ENCODE results near the gene B3GALT5.
"Not testable (repeated sequence)": the region's sequence is repeated elsewhere in the genome, so short reads cannot be mapped to it uniquely, and the experiment has no call there.

B3GALT5 gene, protein sequence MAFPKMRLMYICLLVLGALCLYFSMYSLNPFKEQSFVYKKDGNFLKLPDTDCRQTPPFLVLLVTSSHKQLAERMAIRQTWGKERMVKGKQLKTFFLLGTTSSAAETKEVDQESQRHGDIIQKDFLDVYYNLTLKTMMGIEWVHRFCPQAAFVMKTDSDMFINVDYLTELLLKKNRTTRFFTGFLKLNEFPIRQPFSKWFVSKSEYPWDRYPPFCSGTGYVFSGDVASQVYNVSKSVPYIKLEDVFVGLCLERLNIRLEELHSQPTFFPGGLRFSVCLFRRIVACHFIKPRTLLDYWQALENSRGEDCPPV

DNA sequence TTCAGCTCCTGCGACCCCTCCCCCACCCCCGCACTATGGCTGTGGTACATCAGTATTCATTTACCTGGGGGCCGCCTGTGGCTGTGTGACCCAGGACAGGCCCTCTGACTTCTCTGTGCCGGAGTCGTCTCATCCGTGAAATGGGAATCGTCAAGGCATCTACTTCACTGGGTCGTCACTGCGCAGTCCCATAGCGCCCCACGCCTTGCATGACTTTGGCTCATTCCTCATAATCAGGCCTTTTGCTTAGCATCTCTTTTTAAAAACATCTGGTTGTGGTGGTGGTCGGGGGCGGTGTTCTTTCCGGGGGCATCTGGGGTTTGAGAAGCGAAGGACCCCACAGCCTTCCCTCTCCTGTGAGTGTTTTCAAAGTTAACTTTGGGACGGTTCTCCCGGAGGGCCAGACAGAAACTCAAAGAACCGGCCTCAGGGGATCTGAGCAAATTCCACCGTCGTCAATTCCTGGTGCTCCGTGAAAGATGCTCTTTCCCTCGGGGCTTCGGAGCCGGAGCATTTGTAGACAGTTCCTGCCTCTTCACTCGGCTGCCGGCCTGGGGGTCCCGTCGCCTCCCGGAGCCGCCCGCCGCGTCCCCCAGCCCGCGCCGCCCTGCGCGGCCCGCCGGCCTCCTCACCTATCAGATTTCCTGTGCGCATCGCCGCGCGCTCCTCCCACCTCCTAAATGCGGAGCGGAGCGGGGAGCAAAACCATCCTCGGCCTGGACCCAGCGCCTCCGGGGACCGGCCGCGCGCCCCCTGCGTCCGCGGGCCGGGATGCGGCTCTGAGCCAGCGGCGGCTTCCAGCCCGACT lies at the start of gene B3GALT5:
Gene B3GALT5, plus strand, starts transcription at position 708 of the 808 bp plus-strand sequence. CDS start 47,620 bp downstream, outside the sequence.
- DNase-seq (ENCODE audit: low read depth in 2 of 2) = no peak

DNA sequence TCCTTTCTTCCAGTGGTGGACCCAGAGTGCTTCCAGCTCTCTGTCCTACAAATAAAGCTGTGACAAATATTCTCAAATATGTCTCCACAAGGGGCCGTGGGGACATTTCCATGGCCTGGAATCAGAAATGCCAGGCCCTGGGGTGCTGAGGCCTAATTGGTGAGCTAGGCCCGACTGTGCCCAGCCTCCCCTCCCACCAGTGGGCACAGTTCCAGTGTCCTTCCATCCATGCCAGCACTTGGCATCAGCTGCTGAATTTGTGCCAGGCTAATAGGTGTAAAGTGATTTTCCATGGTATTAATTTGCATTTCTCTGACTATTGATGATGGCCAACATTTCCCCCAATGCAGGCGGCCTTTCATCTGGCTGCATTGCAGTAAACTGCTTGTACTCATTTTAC lies 48.5 kb upstream of the B3GALT5 start:
- no peak for DNase-seq (ENCODE audit: low read depth in 2 of 2)

DNA sequence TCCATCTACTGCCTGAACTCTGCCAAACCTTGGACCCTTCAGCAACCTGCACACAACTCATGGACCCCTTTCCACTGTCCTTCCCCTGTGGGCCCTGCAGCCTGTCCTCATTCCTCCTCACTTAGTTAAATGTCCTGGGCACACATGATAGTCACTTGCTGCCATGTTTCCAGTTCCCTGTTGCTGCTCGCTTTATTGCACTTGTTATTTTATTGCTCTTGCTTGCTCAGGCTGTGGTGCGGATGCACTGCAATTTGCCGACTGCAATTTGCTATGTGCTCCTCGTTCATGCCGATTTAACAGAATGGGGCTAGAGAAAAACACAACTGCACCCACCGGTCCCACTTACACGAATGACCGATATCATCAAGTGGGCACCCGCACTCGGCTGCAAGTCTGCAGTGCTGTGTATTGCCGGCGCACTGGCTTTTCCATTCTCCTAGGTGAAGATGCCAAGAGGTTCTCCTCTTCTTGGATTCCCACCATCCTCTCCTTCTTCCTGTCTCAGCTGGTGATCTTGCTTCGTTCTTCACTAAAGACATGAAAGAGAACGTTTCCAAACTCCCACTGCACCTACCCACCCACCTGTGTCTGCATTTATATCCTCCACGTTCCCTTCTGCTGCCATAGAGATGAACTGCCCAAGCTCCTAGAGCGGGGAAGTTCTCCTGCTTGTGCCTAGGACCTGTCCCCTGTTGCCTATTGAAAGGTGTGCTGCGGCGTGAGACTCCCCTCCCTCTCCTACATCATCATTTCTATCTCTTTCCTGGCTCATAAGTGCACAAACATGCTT lies 45.4 kb upstream of the B3GALT5 start:
- no peak for DNase-seq (ENCODE audit: low read depth in 2 of 2)

DNA sequence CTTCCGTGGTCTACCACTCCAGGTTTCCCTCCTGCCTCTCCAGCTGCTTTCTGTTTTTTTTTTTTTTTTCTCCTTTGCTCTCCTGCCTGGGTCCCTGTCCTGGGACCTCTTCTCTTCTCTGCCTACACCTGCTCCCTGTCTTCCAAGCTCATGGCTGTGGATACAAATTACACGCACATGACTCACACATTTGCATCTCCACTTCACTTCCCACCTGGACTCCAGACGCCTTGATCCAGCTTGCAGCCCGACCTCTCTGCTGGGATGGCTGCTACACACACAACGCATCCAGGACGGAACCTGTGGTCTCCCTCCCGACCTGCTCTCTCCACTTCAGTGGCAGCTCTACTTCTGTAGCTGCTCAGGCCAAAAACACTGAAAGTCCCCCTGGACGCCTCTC lies 44.4 kb upstream of the B3GALT5 start:
- no peak for DNase-seq (ENCODE audit: low read depth in 2 of 2)

DNA sequence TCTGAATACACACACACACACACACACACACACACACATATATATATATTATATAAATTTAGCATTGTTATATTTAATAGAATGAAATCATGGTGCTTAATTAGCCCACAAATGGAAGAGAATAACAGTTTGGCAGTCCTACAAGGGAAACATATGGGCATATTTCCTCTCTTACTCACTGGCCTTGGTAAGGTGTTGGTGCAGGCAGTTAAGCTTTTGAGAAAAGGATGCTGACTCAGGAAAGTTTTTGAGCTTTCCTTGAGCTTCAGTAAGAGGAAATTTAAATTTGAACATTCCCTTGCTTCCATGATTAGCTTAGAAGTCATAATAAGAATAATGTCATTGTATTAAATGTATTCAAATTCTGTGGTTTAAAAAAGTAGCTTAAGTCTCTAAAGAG lies 37.0 kb upstream of the B3GALT5 start:
- DNase-seq (ENCODE audit: low read depth in 2 of 2) = no peak

DNA sequence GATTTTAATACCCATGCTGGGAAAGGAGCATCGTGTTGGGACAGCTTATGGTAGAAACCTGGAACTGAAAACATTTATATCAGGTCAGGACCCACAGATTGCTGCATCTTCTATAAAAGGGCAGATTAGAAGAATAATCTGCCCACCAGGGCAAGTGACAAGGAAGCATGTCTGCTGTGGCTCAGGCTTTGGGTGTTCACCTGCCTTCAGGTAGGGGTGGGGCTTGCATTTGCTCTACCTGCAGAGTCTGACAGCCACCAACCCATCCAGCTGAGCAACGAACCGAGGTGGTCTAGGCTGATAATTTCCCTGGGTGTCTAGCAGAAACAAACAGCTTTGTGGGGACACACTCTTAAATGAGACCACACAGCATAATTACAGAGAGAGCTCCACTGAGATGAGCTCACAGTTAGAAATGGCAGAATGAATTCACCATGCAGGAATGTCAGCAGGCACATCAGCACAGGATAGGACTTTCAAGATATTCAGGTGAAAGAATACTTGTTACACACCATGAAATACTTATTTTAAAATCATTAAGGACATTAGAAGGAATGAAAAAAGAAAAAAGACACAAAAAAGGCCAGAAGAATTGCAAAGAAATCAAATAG lies 36.1 kb upstream of the B3GALT5 start:
- DNase-seq (ENCODE audit: low read depth in 2 of 2) = no peak

DNA sequence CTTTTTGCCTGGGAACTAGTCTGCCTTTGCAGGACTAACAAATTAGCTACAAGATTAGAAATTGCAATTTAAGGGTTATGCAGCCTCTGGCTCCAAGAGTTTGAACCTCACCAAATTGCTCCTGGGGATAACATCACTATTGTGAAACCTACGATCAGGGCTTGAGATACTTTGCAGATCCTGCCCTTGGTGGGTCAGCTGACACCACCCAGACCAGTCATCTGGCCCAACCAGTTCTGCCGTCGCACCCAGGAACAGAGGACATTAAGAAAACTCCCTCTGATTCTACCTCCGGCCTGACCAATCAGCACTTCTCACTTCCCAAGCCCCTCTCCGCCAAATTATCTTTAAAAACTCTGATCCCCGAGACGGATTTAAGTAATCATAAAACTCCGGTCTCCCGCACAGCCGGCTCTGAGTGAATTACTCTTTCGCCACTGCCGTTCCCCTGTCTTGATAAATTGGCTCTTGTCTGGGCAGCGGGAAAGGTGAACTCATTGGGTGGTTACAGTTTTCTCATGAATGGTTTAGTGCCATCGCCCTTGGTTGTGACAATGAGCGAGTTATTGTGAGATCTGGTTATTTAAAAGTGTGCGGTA lies 32.9 kb upstream of the B3GALT5 start:
- DNase-seq (ENCODE audit: low read depth in 2 of 2) = no peak

DNA sequence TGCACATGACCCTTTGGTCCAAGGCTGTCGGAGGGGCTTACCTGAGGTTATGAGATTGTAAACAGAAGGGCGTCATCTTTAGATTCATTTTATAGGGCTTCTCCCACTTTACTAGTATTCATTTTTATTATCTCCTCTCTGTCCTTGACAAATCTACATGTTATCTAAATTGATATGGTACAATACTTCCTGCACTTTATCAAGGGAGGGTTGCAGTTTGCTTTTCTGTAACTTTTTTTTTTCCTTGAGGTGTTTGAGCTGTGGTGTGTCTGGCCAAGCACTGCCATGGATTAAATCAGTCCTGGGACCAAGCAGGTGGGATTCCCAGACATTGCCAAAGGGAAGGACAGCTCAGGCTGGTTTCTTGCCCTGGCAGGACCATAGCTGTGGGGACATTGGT lies 32.0 kb upstream of the B3GALT5 start:
- DNase-seq (ENCODE audit: low read depth in 2 of 2) = no peak

DNA sequence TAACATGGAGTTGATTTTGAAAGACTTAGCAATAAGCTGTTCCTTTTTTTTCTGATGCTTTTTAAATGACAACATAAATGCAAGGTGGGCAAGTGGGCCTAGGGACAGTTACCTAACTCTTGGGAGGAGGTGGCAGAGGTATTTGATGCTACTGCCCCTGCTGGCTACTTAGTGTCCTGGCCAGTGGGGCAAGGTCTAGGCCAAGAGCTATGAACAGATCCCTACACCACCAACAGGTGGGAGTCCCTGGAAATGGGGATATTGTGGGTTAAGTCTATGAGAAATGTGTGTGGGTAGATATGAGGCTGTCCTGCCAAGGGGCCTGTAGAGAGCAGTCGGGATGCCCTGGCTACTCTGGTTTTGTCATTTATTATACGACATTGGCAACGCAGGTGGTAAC lies 31.3 kb upstream of the B3GALT5 start:
- no peak for DNase-seq (ENCODE audit: low read depth in 2 of 2)

DNA sequence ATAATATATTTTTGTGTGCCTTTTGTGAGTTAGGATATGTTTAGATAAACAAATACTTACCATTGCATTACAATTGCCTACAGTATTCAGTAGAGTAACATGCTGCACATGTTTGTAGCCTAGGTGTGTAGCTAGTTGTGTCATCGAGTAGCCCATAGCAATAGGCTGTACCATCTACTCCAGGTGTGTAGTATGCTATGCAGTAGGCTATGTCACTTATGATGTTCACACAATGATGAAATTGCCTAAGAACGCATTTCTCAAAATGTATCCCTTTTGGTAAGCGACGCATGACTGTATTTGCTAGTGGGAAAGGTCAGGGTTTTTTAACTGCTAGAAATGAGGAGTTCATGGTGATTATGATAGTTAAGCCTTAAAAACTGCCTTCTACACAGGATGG lies 30.0 kb upstream of the B3GALT5 start:
- no peak for DNase-seq (ENCODE audit: low read depth in 2 of 2)

DNA sequence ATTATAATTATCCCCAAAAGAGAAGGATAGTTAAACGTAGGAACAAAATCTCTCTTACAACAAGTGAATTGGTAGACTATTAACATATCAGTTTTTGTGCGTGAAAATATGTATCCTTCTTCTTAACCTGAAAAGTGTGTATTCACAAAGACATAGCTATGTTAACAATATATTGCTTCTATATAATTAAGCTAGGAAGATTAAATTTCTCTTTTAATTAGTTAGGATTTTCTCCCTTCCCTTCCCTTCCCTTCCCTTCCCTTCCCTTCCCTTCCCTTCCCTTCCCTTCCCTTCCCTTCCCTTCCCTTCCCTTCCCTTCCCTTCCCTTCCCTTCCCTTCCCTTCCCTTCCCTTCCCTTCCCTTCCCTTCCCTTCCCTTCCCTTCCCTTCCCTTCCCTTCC lies 29.2 kb upstream of the B3GALT5 start:
- DNase-seq (ENCODE audit: low read depth in 2 of 2) = not testable (repeated sequence)

DNA sequence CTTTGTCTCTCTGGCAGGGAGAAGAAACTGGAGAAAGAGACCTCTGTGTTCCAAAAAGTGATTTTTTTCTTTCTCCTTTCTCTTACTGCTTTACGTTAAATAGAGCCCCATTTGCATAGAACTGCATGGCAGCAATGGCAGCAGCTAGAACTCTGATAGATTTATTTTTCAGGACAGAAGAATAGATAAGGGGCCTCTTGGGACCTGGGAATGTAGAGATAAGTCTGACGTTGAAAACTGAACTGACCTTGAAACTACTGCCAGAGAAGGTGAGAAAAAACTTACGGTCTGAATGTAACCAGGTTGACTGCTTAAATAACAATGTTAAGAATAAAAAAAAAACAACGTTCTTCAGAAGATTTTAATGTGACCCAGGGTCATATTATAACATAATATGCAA lies 25.4 kb upstream of the B3GALT5 start:
- DNase-seq (ENCODE audit: low read depth in 2 of 2) = no peak

DNA sequence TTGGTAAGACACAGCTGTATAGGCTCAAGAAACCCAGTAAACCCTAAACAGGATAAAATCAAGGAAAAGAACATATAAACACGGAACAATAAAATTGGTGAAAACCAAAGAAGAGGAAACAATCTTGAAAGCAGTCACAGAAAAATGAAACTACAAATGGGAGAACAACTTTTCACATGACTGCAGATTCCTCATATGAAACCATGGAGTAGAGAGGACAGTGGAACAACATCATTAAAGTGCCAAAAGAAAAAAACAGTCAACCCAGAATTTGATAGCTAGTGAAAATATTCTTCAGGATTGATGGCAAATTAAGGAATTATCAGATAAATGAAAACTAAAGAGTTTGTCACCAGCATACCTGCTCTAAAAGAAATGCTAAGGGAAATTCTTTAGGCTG lies 23.9 kb upstream of the B3GALT5 start:
- no peak for DNase-seq (ENCODE audit: low read depth in 2 of 2)

DNA sequence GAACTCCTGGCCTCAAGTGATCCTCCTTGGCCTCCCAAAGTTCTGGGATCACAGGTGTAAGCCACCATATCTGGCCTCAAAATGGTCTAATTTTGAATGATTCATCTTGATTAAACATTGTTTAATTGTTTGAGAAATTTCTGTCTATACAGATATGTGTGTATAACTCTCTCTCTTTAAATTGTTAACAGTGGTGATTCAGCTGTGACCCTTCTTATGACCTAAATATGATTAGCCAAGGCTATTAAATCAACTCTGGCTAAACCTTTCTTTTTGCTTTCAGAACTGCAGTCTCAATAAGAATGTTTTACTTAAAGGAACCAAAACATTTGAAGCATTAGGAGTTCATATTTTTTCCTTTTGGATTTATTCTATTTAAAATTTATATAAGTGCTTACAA lies 19.2 kb upstream of the B3GALT5 start:
- no peak for DNase-seq (ENCODE audit: low read depth in 2 of 2)

DNA sequence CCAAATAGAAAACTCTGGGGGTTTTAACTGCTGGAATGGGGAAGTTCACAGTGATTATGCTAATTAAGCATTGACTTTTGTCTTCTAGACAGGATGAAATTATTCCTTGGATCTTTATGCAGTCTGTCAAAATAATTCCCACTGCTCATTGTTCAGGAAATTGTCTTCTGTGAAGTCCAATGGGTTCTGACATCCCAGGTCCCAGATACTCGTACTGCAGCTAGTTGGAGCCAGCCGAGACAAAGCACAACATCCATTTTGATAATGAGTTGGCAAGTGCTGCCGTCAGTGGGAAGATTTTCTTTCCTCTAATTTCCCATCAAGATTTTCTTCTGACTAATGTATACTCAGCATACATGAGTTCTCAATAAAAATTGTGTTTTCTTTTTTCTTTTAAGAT lies 17.3 kb upstream of the B3GALT5 start:
- no peak for DNase-seq (ENCODE audit: low read depth in 2 of 2)

DNA sequence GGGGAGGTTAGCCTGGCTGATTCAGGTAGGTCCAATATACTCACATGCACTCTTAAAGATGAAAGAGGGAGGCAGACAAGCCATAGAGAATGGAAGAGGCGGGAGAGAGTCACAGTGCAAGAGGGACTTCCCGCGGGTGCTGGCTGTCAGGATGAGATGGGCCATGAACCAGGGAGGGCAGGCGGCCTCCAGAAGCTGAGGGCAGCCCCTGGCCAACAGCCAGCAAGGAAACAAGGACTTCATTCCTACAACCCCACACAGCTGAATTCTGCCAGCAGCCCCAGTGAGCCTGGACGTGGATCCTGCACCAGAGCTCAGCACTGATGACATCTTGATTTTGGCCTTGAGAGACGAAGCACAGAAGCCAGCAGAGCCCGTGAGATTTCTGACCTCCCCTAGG lies 15.1 kb upstream of the B3GALT5 start:
- DNase-seq (ENCODE audit: low read depth in 2 of 2) = no peak

DNA sequence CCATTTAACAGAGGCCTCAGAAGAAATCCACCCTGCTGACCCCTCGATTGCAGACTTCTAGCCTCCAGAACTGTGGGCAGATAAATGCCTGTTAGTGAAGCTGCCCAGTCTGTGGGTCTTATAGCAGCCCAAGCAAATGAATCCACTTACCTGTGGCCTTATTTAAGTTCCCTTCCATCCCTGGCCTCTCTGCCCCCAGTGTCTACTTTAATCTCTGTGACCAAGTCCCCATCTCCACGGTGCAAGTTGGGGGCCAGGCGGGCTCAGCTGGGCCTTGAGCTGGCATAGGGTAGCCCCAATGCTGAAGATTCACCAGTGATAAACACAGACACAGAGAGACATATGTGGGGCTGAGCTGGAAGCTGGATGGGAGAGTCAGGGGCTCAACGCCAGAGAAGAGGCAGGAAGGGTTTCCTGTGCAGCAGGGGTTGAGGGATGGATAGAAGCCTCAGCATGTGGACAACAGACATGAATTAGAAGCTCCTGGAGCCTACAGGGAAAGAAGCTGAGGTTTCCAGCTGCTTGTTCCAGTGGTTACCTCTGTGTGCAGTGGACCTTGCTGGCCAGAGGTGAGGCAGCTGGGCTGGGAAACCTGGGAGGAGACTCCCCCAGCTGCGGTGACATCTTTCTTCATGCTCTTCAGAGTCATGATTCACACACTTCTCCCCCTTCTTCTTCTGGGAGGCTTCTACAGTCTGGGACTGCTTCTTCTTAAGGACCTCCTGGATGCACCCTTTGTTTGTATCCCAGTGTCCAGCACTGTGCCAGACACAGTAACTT lies 13.4 kb upstream of the B3GALT5 start:
- DNase-seq (ENCODE audit: low read depth in 2 of 2) = no peak

DNA sequence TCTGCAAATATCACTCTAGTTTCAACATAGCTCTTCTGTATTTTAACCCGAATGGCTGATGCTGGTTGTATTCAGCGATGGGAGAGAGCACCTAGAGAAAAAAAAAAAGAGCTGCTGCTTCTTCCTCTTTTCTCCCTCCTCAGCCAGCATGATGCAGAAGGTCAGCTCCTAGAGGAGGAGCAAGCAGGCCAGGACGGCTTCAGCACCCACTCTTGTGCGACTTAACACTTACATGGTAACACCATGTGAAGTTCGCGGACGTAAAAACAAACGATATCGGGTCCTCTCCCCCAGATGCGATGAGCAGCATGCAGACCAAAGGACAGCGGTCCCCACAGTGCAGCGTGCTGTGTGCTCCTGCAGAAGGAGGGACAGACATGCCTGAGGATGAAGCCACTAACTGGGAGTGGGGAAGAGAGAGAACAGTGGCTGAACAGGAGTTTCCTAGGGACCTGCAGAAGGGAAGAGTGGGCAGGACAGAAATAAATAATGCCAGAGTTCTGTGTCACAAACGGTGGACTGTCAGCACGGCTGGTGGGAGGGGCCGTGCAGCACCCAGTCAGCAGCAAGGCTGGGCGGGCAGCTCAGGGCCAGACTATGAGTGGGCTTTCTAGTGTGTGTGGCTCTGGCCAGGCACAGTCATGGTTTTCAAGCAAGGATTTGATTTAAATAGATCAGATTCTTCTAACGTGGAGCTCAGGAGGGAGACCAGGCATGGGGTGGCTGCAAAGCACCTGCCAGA lies 11.4 kb upstream of the B3GALT5 start:
- DNase-seq (ENCODE audit: low read depth in 2 of 2) = no peak

DNA sequence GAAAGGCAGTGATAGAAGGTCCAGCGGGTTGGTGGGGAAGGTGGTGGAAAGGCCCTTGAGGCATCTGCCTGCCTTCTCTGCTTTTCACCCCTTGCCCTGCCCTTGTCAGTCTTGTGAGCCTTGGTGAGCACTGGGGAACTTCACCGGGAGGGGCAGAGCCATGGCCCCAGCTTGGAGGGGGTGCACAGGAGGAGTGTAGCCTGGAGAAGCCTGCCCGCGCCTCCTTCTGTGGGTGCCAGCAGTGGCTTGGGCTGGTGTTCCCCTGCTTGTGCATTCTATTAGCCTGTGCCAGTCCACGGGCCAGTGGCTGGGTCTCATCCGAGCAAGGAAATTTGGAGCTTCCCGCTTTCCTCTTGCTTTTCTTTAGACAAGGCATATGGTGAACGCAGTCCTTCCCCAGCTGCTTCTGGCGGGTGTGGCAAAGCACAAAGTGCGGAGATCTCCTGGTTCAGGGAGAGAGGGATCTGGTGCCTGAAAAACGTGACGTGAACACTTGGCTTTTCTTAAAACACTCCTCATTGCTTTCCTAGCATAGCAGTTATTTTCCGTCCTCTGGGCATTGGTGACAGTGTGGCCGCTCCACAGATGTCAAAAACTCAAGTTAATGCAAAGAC lies 10.6 kb upstream of the B3GALT5 start:
- no peak for DNase-seq (ENCODE audit: low read depth in 2 of 2)

DNA sequence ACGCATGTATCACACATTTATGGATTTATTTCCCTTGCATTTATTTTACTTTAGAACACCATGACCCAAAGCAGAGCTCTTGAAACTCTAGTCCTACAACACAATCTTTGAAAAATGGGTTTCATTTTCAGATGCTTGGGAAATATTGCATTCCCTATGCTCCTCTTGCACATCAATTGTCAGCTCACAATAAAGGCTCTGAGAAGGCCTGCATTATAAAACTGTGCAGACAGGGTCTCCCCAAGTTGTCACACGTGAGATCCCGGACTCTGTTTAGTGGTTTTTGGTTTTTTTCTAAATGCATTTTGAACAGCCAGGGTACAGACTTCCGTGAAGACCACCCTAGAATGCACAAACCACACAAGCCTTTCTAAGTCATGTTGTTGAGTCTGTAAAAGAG lies 9.9 kb upstream of the B3GALT5 start:
- DNase-seq (ENCODE audit: low read depth in 2 of 2) = no peak

Measured in stimulated activated CD4-positive, alpha-beta T cell treated with anti-CD3 and anti-CD28 coated beads, Interleukin-1b, Interleukin-23, amount 100 ng/mL, for 4 hours (primary cell).